Thoracic aorta (tissue), 2 donors: ENCODE data around the gene FYB1. TPM values are rescaled to one million over a fixed set of nuclear protein-coding genes. Genes with fewer than 3 reads are reported as not detected.
"Not testable (repeated sequence)": the region's sequence is repeated elsewhere in the genome, so short reads cannot be mapped to it uniquely, and the experiment has no call there.

Experiments
- ATAC-seq: fragments of 150-250 bp; one replicate; pipeline ENCODE4 v1.8.0; 2017; ENCODE audit warnings: low read depth; ENCODE audit not compliant: insufficient number of reproducible peaks, low FRiP score
- DNase-seq: peaks from one replicate; pipeline ENCODE4 v3.0.0-alpha.2; 2020; ENCODE audit warnings: low spot score
- H3K27ac ChIP-seq, 2 donors: fragments of 200-600 bp; sonication (generic); 1 replicate in 1 of 2; 2 replicates in 1 of 2; pipeline ENCODE4 v1.5.1; 2016; ENCODE audit warnings: mild to moderate bottlenecking in 2 of 2, moderate library complexity in 2 of 2
- H3K27me3 ChIP-seq: fragments of 200-600 bp; sonication (generic); replicated peaks from 2 replicates; pipeline ENCODE4 v1.6.0; 2016; ENCODE audit warnings: mild to moderate bottlenecking; ENCODE audit not compliant: insufficient read depth
- H3K36me3 ChIP-seq: fragments of 200-600 bp; sonication (generic); one replicate; pipeline ENCODE4 v1.5.1; 2016
- H3K4me1 ChIP-seq, 2 donors: fragments of 200-600 bp; sonication (generic); 1 replicate in 1 of 2; 2 replicates in 1 of 2; pipeline versions ENCODE4 v1.5.1 to v1.6.0; 2016; ENCODE audit warnings: low read depth in 2 of 2, mild to moderate bottlenecking in 1 of 2; ENCODE audit not compliant: control insufficient read depth in 1 of 2
- H3K4me3 ChIP-seq: fragments of 200-600 bp; sonication (generic); 2 replicates; pipeline ENCODE4 v1.5.1; 2016; ENCODE audit warnings: mild to moderate bottlenecking
- H3K9me3 ChIP-seq: fragments of 200-600 bp; sonication (generic); 2 replicates; pipeline ENCODE4 v1.5.1; 2016
- CTCF ChIP-seq: fragments of 200-600 bp; sonication (generic); IDR thresholded peaks from one replicate; pipeline ENCODE4 v1.5.1; 2019; ENCODE audit warnings: antibody characterized with exemption
- total RNA-seq, 2 donors: library from RNA; depleted of rRNA; stranded (reverse); fragments of >200 nt; gene quantifications; one replicate each; pipeline versions ENCODE4 v1.1.0 to v1.2.3, GENCODE V29; 2016

Gene FYB1
- total RNA-seq, 2 donors from 2014 or later, result 12.9 to 29.8 TPM

DNA sequence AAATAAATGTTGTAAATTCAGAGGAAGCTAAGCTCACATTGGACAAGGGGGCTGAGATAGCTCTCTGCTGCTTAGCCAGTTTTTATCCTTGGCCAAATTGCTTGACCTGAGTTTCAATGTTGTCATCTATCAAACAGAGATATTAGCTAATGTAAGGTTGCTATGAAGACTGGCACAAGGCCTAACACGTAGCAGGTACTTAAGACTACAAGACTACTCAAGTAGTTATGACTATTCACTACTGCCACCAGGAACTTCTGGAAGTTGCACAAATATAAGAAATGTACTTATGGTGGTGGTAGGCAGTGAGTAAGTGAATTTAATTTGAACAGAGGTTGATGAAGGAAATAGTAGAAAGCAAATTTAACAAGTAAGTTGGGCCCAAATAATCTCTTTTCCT is 17.4 kb upstream of the FYB1 start:
- H3K27ac ChIP-seq, result no peak overlapping the region
- TF ChIP-seq CTCF, result no peak
- no peak overlapping the region for H3K4me3 ChIP-seq
- ATAC-seq, result no peak
- no peaks in the 10 kb centered on the region for H3K36me3 ChIP-seq
- H3K9me3 ChIP-seq, result no peaks in the 10 kb centered on the region
- no peak for DNase-seq
- H3K27me3 ChIP-seq, result no peaks in the 10 kb centered on the region
- H3K4me1 ChIP-seq, result no peaks in the 10 kb centered on the region

DNA sequence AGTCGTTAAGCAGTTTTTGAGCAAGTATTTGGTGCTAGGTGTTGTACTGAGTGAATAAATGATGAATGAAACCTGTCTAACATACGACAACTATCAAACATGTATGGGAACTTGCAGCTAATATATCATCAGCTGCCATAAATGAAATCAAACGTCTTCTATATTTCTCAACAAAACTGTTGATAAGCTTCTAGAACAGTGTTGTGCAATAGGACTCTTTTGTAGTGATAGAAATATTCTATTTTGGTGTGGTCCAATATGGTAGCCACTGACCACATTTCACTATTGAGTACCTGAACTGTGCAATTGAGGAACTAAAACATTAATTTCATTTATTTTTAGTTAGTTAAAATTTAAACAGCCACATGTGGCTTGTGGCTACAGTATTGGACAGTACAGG is 16.3 kb upstream of the FYB1 start:
- no peaks in the 10 kb centered on the region for H3K4me1 ChIP-seq
- DNase-seq (no peak), ATAC-seq (no peak)
- no peak overlapping the region for H3K4me3 ChIP-seq
- H3K36me3 ChIP-seq, result no peaks in the 10 kb centered on the region
- H3K9me3 ChIP-seq, result no peaks in the 10 kb centered on the region
- no peak overlapping the region for H3K27ac ChIP-seq
- no peaks in the 10 kb centered on the region for H3K27me3 ChIP-seq
- TF ChIP-seq CTCF, result no peak

- H3K27me3 ChIP-seq, H3K27ac ChIP-seq, H3K36me3 ChIP-seq, DNase-seq, H3K4me1 ChIP-seq, ATAC-seq, H3K4me3 ChIP-seq, H3K9me3 ChIP-seq: not testable (repeated sequence)
These were observed 15.1 kb upstream of the FYB1 start for GRCh38 chr5:39234494-39234893.

GRCh38 chr5:39233783-39234182 is 14.4 kb upstream of the FYB1 start:
- no peak overlapping the region for H3K4me3 ChIP-seq
- no peaks in the 10 kb centered on the region for H3K27me3 ChIP-seq
- ATAC-seq (no peak), DNase-seq (no peak)
- no peak for TF ChIP-seq CTCF
- H3K4me1 ChIP-seq, result no peaks in the 10 kb centered on the region
- no peaks in the 10 kb centered on the region for H3K36me3 ChIP-seq
- no peak overlapping the region for H3K27ac ChIP-seq
- H3K9me3 ChIP-seq, result no peaks in the 10 kb centered on the region

DNA sequence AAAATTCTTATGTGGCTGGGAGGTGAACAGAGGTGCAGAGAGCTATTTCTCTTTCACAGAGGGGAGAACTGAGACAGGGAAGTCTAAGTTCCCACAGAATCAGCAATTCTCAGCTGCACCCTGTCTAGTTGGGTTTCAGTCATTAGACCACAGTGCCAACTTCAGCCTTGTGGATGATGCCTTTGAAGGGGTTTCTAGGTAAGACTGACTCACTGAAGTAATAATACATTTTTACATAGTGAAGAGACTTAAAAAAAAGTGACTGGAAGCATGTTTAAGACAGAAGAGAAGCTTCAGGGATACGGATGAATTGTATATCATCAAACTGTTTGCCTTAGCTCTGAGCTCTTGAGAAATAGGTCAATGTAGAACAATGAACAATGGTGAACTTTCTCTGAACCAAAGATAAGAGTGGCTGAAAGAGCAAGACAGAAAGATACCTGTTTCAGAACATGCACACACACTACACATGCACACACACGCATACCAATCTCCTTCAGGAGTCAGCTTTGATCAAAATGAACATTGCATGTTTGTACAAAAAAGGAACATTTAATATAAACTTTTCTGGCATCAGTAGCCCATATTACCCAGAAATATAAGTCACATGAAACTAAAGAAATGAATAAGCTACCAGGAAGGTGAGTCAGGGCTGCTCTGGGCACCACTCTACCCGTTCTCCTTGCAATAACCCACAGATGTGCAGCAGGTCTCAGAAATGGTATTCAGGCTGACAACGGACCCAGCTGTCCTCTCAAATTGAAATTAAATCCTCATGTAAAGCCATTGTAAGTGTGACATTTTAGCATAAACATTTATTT is 12.6 kb upstream of the FYB1 start:
- DNase-seq (no peak), ATAC-seq (no peak)
- no peak overlapping the region for H3K4me3 ChIP-seq
- no peaks in the 10 kb centered on the region for H3K36me3 ChIP-seq
- no peaks in the 10 kb centered on the region for H3K9me3 ChIP-seq
- H3K27ac ChIP-seq, result no peak overlapping the region
- H3K27me3 ChIP-seq, result no peaks in the 10 kb centered on the region
- H3K4me1 ChIP-seq, result no peaks in the 10 kb centered on the region
- TF ChIP-seq CTCF, result no peak

DNA sequence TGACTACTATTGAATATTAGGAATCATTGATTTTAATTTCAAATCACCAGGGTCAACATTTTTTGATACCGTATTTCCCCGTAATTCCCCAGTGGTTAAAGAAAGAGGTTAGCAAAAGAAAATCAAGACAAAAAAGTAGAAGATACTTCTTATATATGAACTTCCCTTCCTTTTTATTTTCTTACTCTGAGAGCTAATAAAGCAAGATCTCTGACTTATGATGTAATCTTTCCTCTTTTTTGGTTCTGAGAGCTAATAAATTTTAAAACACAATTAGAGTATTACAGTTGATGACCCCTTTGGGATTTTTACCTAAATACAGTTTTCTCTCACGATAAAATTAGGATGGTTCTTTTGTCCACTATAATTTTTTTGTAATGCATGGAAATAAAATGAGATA is 9.2 kb upstream of the FYB1 start:
- ATAC-seq, result no peak
- Histone ChIP-seq H3K27me3 (no peaks in the 10 kb centered on the region), H3K4me3 (no peak overlapping the region), H3K9me3 (no peaks in the 10 kb centered on the region), H3K36me3 (no peaks in the 10 kb centered on the region), H3K4me1 (no peaks in the 10 kb centered on the region), H3K27ac (no peak overlapping the region)
- DNase-seq, result no peak
- no peak for TF ChIP-seq CTCF
